Neural progenitor cell (in vitro differentiated cells): ENCODE results near the gene R3HDM1. TPM values are rescaled to one million over a fixed set of nuclear protein-coding genes. Genes with fewer than 3 reads are reported as not detected.
A peak's percentile ranks its signal among the peaks of the same experiment; 100 is the strongest.

Experiments used
- DNase-seq: peaks from one replicate; pipeline ENCODE4 v3.0.0-alpha.2; 2016; ENCODE audit warnings: low spot score
- H2AFZ ChIP-seq: fragments of 200-600 bp; sonication (generic); replicated peaks from 2 replicates; pipeline ENCODE4 v1.6.1; 2016; ENCODE audit warnings: antibody characterized with exemption
- H3F3A ChIP-seq: fragments of 200-600 bp; sonication (generic); 2 replicates; pipeline ENCODE4 v1.6.1; 2016; ENCODE audit warnings: antibody characterized with exemption, low read depth
- H3K27ac ChIP-seq: fragments of 200-600 bp; sonication (generic); 2 replicates; pipeline ENCODE4 v1.5.1; 2016; ENCODE audit warnings: mild to moderate bottlenecking
- H3K27me3 ChIP-seq: fragments of 200-600 bp; sonication (generic); 2 replicates; pipeline ENCODE4 v1.6.1; 2016; ENCODE audit warnings: mild to moderate bottlenecking, moderate library complexity
- H3K36me3 ChIP-seq: fragments of 200-600 bp; sonication (generic); 2 replicates; pipeline ENCODE4 v1.5.1; 2016
- H3K4me1 ChIP-seq: fragments of 200-600 bp; sonication (generic); 2 replicates; pipeline ENCODE4 v1.6.1; 2016; ENCODE audit warnings: mixed run types
- H3K4me2 ChIP-seq: fragments of 200-600 bp; sonication (generic); 2 replicates; pipeline ENCODE4 v1.6.1; 2016
- H3K4me3 ChIP-seq: fragments of 200-600 bp; sonication (generic); 2 replicates; pipeline ENCODE4 v1.5.1; 2016
- H3K79me2 ChIP-seq: fragments of 200-600 bp; sonication (generic); 2 replicates; pipeline ENCODE4 v1.6.1; 2016; ENCODE audit warnings: low read depth
- H3K9ac ChIP-seq: fragments of 200-600 bp; sonication (generic); 2 replicates; pipeline ENCODE4 v1.6.1; 2016
- H3K9me3 ChIP-seq: fragments of 200-600 bp; sonication (generic); 2 replicates; pipeline ENCODE4 v1.5.1; 2016; ENCODE audit warnings: low read depth
- H4K20me1 ChIP-seq: fragments of 200-600 bp; sonication (generic); 2 replicates; pipeline ENCODE4 v1.6.1; 2016; ENCODE audit warnings: low read depth
- H3K27ac Mint-ChIP-seq: 3 replicates; pipeline ENCODE4 v1.8.0; 2021; ENCODE audit warnings: mixed read lengths
- H3K27me3 Mint-ChIP-seq: 2 replicates; pipeline ENCODE4 v1.8.0; 2022; ENCODE audit warnings: low read depth, mild to moderate bottlenecking, inconsistent platforms, moderate library complexity, mixed read lengths; ENCODE audit not compliant: insufficient read depth
- H3K36me3 Mint-ChIP-seq: 3 replicates; pipeline ENCODE4 v1.8.0; 2021; ENCODE audit warnings: mixed read lengths
- H3K4me1 Mint-ChIP-seq: 3 replicates; pipeline ENCODE4 v1.8.0; 2021; ENCODE audit warnings: mixed read lengths
- H3K4me3 Mint-ChIP-seq: 3 replicates; pipeline ENCODE4 v1.8.0; 2021; ENCODE audit warnings: mild to moderate bottlenecking, moderate library complexity, mixed read lengths
- H3K9me3 Mint-ChIP-seq: 3 replicates; pipeline ENCODE4 v1.8.0; 2020; ENCODE audit warnings: mixed read lengths
- CTCF ChIP-seq: fragments of 200-600 bp; sonication (generic); IDR thresholded peaks from 2 replicates; pipeline ENCODE4 v1.5.1; 2017; ENCODE audit warnings: antibody characterized with exemption, mild to moderate bottlenecking
- EZH2 ChIP-seq: fragments of 200-600 bp; sonication (generic); IDR thresholded peaks from 2 replicates; pipeline ENCODE4 v1.6.1; 2017; ENCODE audit warnings: antibody characterized with exemption, mild to moderate bottlenecking, moderate library complexity
- EZH2phosphoT487 ChIP-seq: fragments of 200-600 bp; sonication (generic); IDR thresholded peaks from 2 replicates; pipeline ENCODE4 v1.6.1; 2017; ENCODE audit warnings: antibody characterized with exemption
- total RNA-seq: library from RNA; depleted of rRNA; stranded (reverse); fragments of >200 nt; gene quantifications from 2 replicates; pipeline ENCODE4 v1.2.3, GENCODE V29; 2015; ENCODE audit warnings: low replicate concordance

Gene R3HDM1
- total RNA-seq, 1 donor from 2014 or later, result 49.4 TPM

GRCh38 chr2:135573620-135574019, 42.3 kb downstream of the R3HDM1 start:
- Histone ChIP-seq H3K4me1 (no peaks in the 10 kb centered on the region), H3K27ac (no peak overlapping the region), H3K36me3 (no peaks in the 10 kb centered on the region), H4K20me1 (peaks cover 4% of the 10 kb centered on the region), H3K9ac (no peak overlapping the region), H3K4me2 (no peak overlapping the region), H3F3A (no peaks in the 10 kb centered on the region), H3K27me3 (no peaks in the 10 kb centered on the region), H3K79me2 (peaks cover 46% of the 10 kb centered on the region), H3K9me3 (no peaks in the 10 kb centered on the region), H2AFZ (no peak overlapping the region), H3K4me3 (no peak overlapping the region)
- H3K4me3 Mint-ChIP-seq, result no peak overlapping the region
- TF ChIP-seq CTCF, result peak; percentile 16
- TF ChIP-seq EZH2phosphoT487, result no peak
- peaks cover 14% of the 10 kb centered on the region for H3K36me3 Mint-ChIP-seq
- H3K9me3 Mint-ChIP-seq, result peaks cover 1% of the 10 kb centered on the region
- H3K4me1 Mint-ChIP-seq, result no peaks in the 10 kb centered on the region
- no peak overlapping the region for H3K27ac Mint-ChIP-seq
- DNase-seq, result no peak
- H3K27me3 Mint-ChIP-seq, result no peaks in the 10 kb centered on the region

- Histone ChIP-seq H2AFZ (no peak overlapping the region), H3K36me3 (no peaks in the 10 kb centered on the region), H3K27ac (no peak overlapping the region), H3K4me1 (peaks cover 7% of the 10 kb centered on the region), H3K27me3 (no peaks in the 10 kb centered on the region), H3K4me3 (no peak overlapping the region), H3K9ac (no peak overlapping the region), H3F3A (no peaks in the 10 kb centered on the region), H3K9me3 (no peaks in the 10 kb centered on the region), H3K4me2 (no peak overlapping the region), H4K20me1 (peaks cover 8% of the 10 kb centered on the region), H3K79me2 (peaks cover 60% of the 10 kb centered on the region)
- Mint-ChIP-seq H3K9me3 (peaks cover 1% of the 10 kb centered on the region), H3K27me3 (no peaks in the 10 kb centered on the region), H3K4me3 (no peak overlapping the region), H3K27ac (no peak overlapping the region), H3K36me3 (peaks cover 4% of the 10 kb centered on the region), H3K4me1 (peaks cover 2% of the 10 kb centered on the region)
- DNase-seq, result no peak
- TF ChIP-seq EZH2 (no peak), EZH2phosphoT487 (no peak), CTCF (no peak)
Observed at GRCh38 chr2:135581282-135581681, 50.0 kb downstream of the R3HDM1 start.

- no peak overlapping the region for H3K27ac ChIP-seq
- H3K4me1 Mint-ChIP-seq, result peaks cover 4% of the 10 kb centered on the region
- H2AFZ ChIP-seq, result no peak overlapping the region
- H3K9me3 ChIP-seq, result no peaks in the 10 kb centered on the region
- no peak overlapping the region for H3K4me3 Mint-ChIP-seq
- no peaks in the 10 kb centered on the region for H3K9me3 Mint-ChIP-seq
- no peaks in the 10 kb centered on the region for H3K36me3 Mint-ChIP-seq
- no peaks in the 10 kb centered on the region for H3F3A ChIP-seq
- peaks cover 15% of the 10 kb centered on the region for H4K20me1 ChIP-seq
- H3K4me3 ChIP-seq, result no peak overlapping the region
- no peaks in the 10 kb centered on the region for H3K36me3 ChIP-seq
- DNase-seq, result no peak
- no peak for TF ChIP-seq EZH2phosphoT487
- no peak overlapping the region for H3K4me2 ChIP-seq
- H3K27me3 Mint-ChIP-seq, result no peaks in the 10 kb centered on the region
- peaks cover 68% of the 10 kb centered on the region for H3K79me2 ChIP-seq
- H3K4me1 ChIP-seq, result peaks cover 12% of the 10 kb centered on the region
- no peak overlapping the region for H3K27ac Mint-ChIP-seq
- no peak overlapping the region for H3K9ac ChIP-seq
- no peaks in the 10 kb centered on the region for H3K27me3 ChIP-seq
Observed at GRCh38 chr2:135582383-135582782, 51.1 kb downstream of the R3HDM1 start.

GRCh38 chr2:135585586-135585985, 54.3 kb downstream of the R3HDM1 start:
- H3K36me3 ChIP-seq, result no peaks in the 10 kb centered on the region
- H3K9me3 ChIP-seq, result no peaks in the 10 kb centered on the region
- peaks cover 8% of the 10 kb centered on the region for H3K4me1 Mint-ChIP-seq
- TF ChIP-seq CTCF, result peak; percentile 19
- no peak for TF ChIP-seq EZH2phosphoT487
- H3K4me3 ChIP-seq, result no peak overlapping the region
- H3K4me1 ChIP-seq, result peaks cover 14% of the 10 kb centered on the region
- H3K27ac Mint-ChIP-seq, result no peak overlapping the region
- H3K4me2 ChIP-seq, result no peak overlapping the region
- no peak overlapping the region for H2AFZ ChIP-seq
- peaks cover 15% of the 10 kb centered on the region for H4K20me1 ChIP-seq
- H3F3A ChIP-seq, result no peaks in the 10 kb centered on the region
- no peaks in the 10 kb centered on the region for H3K27me3 Mint-ChIP-seq
- peaks cover 76% of the 10 kb centered on the region for H3K79me2 ChIP-seq
- H3K27ac ChIP-seq, result no peak overlapping the region
- H3K27me3 ChIP-seq, result no peaks in the 10 kb centered on the region
- H3K36me3 Mint-ChIP-seq, result no peaks in the 10 kb centered on the region
- DNase-seq, result no peak
- H3K9me3 Mint-ChIP-seq, result no peaks in the 10 kb centered on the region
- no peak overlapping the region for H3K9ac ChIP-seq
- H3K4me3 Mint-ChIP-seq, result no peak overlapping the region
